IMR-90 (cell line): ENCODE data around the gene DNAJC13. TPM values are rescaled to one million over a fixed set of nuclear protein-coding genes. Genes with fewer than 3 reads are reported as not detected.

Experiments
- ATAC-seq: fragments of 200-7000 bp; cut with Tn5 transposase; 2 replicates; pipeline ENCODE4 v1.9.1; 2020; ENCODE audit warnings: low read depth, mild to moderate bottlenecking, moderate library complexity
- BruUV-seq: library from RNA; stranded (reverse); fragments of 400-500 nt; replicated peaks from 2 replicates; lab custom pipeline; 2021; lab: Mats Ljungman, UMichigan
- CTCF ChIA-PET: fragments of 300-600 bp; formaldehyde crosslinking; extraction: SDS; loops from one replicate; lab custom pipeline; 2021; ENCODE audit warnings: antibody characterized with exemption; lab: Yijun Ruan, JAX
- POLR2A ChIA-PET: fragments of 300-600 bp; sonication (Branson Sonifier 250); formaldehyde crosslinking; loops from one replicate; lab custom pipeline; 2022; ENCODE audit warnings: antibody characterized with exemption; ENCODE audit not compliant: unreplicated experiment; lab: Charles Lee
- DNase-seq: peaks from one replicate; pipeline ENCODE4 v3.0.0; 2013
- H2AFZ ChIP-seq: replicated peaks from 2 replicates; pipeline ENCODE3; 2013; ENCODE audit warnings: low read length, mild to moderate bottlenecking; ENCODE audit not compliant: poor library complexity
- H2AK5ac ChIP-seq: 2 replicates; pipeline ENCODE4 v1.6.1; 2013; ENCODE audit warnings: low read depth, low read length, inconsistent platforms
- H2AK9ac ChIP-seq: replicated peaks from 2 replicates; pipeline ENCODE3; 2013; ENCODE audit warnings: mild to moderate bottlenecking, low read depth, low read length, moderate library complexity; ENCODE audit not compliant: poor library complexity
- H2BK120ac ChIP-seq: 2 replicates; pipeline ENCODE4 v1.6.1; 2013; ENCODE audit warnings: low read depth, low read length, inconsistent platforms
- H2BK15ac ChIP-seq: 3 replicates; pipeline ENCODE4 v1.6.1; 2013; ENCODE audit warnings: low read depth, low read length, inconsistent platforms
- H2BK20ac ChIP-seq: 2 replicates; pipeline ENCODE4 v1.6.1; 2013; ENCODE audit warnings: low read depth, mild to moderate bottlenecking, inconsistent platforms, low read length, moderate library complexity
- H2BK5ac ChIP-seq: 2 replicates; pipeline ENCODE4 v1.6.1; 2013; ENCODE audit warnings: mild to moderate bottlenecking, low read depth, low read length, inconsistent platforms; ENCODE audit not compliant: poor library complexity, severe bottlenecking
- H3K14ac ChIP-seq: replicated peaks from 2 replicates; pipeline ENCODE4 v1.6.1; 2013; ENCODE audit warnings: low read depth, low read length, inconsistent platforms
- H3K18ac ChIP-seq: 2 replicates; pipeline ENCODE4 v1.6.1; 2013; ENCODE audit warnings: low read depth, low read length, control low read depth
- H3K23ac ChIP-seq: 2 replicates; pipeline ENCODE4 v1.6.1; 2013; ENCODE audit warnings: low read depth, low read length, inconsistent platforms
- H3K27ac ChIP-seq: 2 replicates; pipeline ENCODE4 v1.5.1; 2013; ENCODE audit warnings: mild to moderate bottlenecking, control low read depth, low read length; ENCODE audit not compliant: insufficient read depth
- H3K27me3 ChIP-seq: 2 replicates; pipeline ENCODE4 v1.6.1; 2013; ENCODE audit warnings: low read length; ENCODE audit not compliant: control insufficient read depth, insufficient read depth
- H3K36me3 ChIP-seq: 2 replicates; pipeline ENCODE4 v1.6.1; 2013; ENCODE audit warnings: low read length, mixed read lengths; ENCODE audit not compliant: control insufficient read depth, insufficient read depth
- H3K4ac ChIP-seq: 2 replicates; pipeline ENCODE4 v1.6.1; 2013; ENCODE audit warnings: low read depth, low read length, inconsistent platforms
- H3K4me1 ChIP-seq: 2 replicates; pipeline ENCODE4 v1.6.1; 2013; ENCODE audit warnings: low read length, mixed read lengths; ENCODE audit not compliant: control insufficient read depth, insufficient read depth
- H3K4me2 ChIP-seq: 2 replicates; pipeline ENCODE4 v1.6.1; 2013; ENCODE audit warnings: low read depth, mild to moderate bottlenecking, control low read depth, low read length, moderate library complexity
- H3K4me3 ChIP-seq: 2 replicates; pipeline ENCODE4 v1.5.1; 2013; ENCODE audit warnings: low read depth, mild to moderate bottlenecking, control low read depth, low read length, moderate library complexity; ENCODE audit not compliant: insufficient read depth
- H3K56ac ChIP-seq: 2 replicates; pipeline ENCODE4 v1.6.1; 2013; ENCODE audit warnings: low read length, inconsistent platforms; ENCODE audit not compliant: insufficient read depth; ENCODE audit errors: extremely low read depth
- H3K79me1 ChIP-seq, 2 experiments: 2 replicates each; pipeline ENCODE4 v1.6.1; 2013; ENCODE audit warnings: low read length in 2 of 2, inconsistent platforms in 1 of 2, low read depth in 1 of 2
- H3K9ac ChIP-seq: 2 replicates; pipeline ENCODE4 v1.6.1; 2013; ENCODE audit warnings: low read depth, low read length, control low read depth
- H3K9me1 ChIP-seq: 2 replicates; pipeline ENCODE4 v1.6.1; 2013; ENCODE audit warnings: low read length, inconsistent platforms; ENCODE audit not compliant: insufficient read depth
- H3K9me3 ChIP-seq: 2 replicates; pipeline ENCODE4 v1.6.1; 2013; ENCODE audit warnings: low read length; ENCODE audit not compliant: control insufficient read depth, insufficient read depth
- H4K20me1 ChIP-seq: 2 replicates; pipeline ENCODE4 v1.6.1; 2013; ENCODE audit warnings: low read length, inconsistent platforms; ENCODE audit not compliant: insufficient read depth
- H4K5ac ChIP-seq: 2 replicates; pipeline ENCODE4 v1.6.1; 2013; ENCODE audit warnings: mild to moderate bottlenecking, low read depth, low read length, control low read depth
- H4K8ac ChIP-seq, 2 experiments: 2 replicates each; pipeline ENCODE4 v1.6.1; 2013; ENCODE audit warnings: low read depth in 2 of 2, low read length in 2 of 2, control low read depth in 1 of 2, inconsistent platforms in 1 of 2
- H4K91ac ChIP-seq: 2 replicates; pipeline ENCODE4 v1.6.1; 2013; ENCODE audit warnings: low read depth, low read length, inconsistent platforms; ENCODE audit not compliant: insufficient read depth
- BHLHE40 ChIP-seq: fragments of 150-350 bp; IDR thresholded peaks from 2 replicates; pipeline ENCODE4 v1.6.1; 2016; ENCODE audit warnings: mild to moderate bottlenecking, low read depth, low read length
- CEBPB ChIP-seq: IDR thresholded peaks from 2 replicates; pipeline ENCODE4 v1.6.1; 2012; ENCODE audit warnings: low read depth, low read length, improper control_type of control experiment
- CHD1 ChIP-seq: IDR thresholded peaks from 2 replicates; pipeline ENCODE4 v1.6.1; 2012; ENCODE audit warnings: low read depth, low read length, improper control_type of control experiment
- FOS ChIP-seq: fragments of 150-350 bp; IDR thresholded peaks from 2 replicates; pipeline ENCODE4 v1.6.1; 2016; ENCODE audit warnings: low read depth, low read length
- MAFK ChIP-seq: IDR thresholded peaks from 2 replicates; pipeline ENCODE4 v1.6.1; 2012; ENCODE audit warnings: low read depth, low read length, improper control_type of control experiment
- MXI1 ChIP-seq: IDR thresholded peaks from 2 replicates; pipeline ENCODE4 v1.6.1; 2012; ENCODE audit warnings: low read depth, mild to moderate bottlenecking, low read length, moderate library complexity, borderline replicate concordance
- NFE2L2 ChIP-seq: fragments of 150-350 bp; IDR thresholded peaks from 2 replicates; pipeline ENCODE4 v1.6.1; 2016; ENCODE audit warnings: low read depth, mild to moderate bottlenecking, low read length
- POLR2A ChIP-seq: IDR thresholded peaks from 2 replicates; pipeline ENCODE4 v1.6.1; 2012; ENCODE audit warnings: mild to moderate bottlenecking, low read depth, low read length
- RAD21 ChIP-seq: IDR thresholded peaks from 2 replicates; pipeline ENCODE4 v1.6.1; 2012; ENCODE audit warnings: low read length, improper control_type of control experiment
- RCOR1 ChIP-seq: IDR thresholded peaks from 2 replicates; pipeline ENCODE4 v1.6.1; 2012; ENCODE audit warnings: mild to moderate bottlenecking, low read length, improper control_type of control experiment; ENCODE audit not compliant: insufficient replicate concordance
- RFX5 ChIP-seq: IDR thresholded peaks from 2 replicates; pipeline ENCODE4 v1.8.0; 2012; ENCODE audit warnings: low read depth, mild to moderate bottlenecking, low read length, moderate library complexity
- SMC3 ChIP-seq: fragments of 150-350 bp; IDR thresholded peaks from 2 replicates; pipeline ENCODE4 v1.6.1; 2016; ENCODE audit warnings: low read depth, mild to moderate bottlenecking, antibody characterized with exemption, low read length, moderate library complexity
- WGBS, 2 experiments: methylation state at CpG; one replicate each; pipeline versions ENCODE4 v1.1.5 to v1.1.7; 2013; ENCODE audit warnings: missing lambda C conversion rate in 2 of 2; ENCODE audit not compliant: insufficient read length in 1 of 2; ENCODE audit errors: extremely low coverage in 2 of 2; 5-methylcytosine and 5-hydroxymethylcytosine counted together
- dilution Hi-C: fragments of 300-500 bp; cut with HindIII; formaldehyde crosslinking; loops from one replicate; pipeline ENCODE4 v1.14.3; 2018; ENCODE audit warnings: low sequenced_read_pairs; ENCODE audit not compliant: unreplicated experiment
- in situ Hi-C: fragments of 300-500 bp; cut with MboI; formaldehyde crosslinking; loops from 3 replicates; pipeline ENCODE4 v1.14.3; 2019; ENCODE audit warnings: low sequenced_read_pairs, inconsistent platforms, mixed read lengths
- intact Hi-C: fragments of 100-400 bp; cut with micrococcal nuclease; formaldehyde crosslinking; loops from 2 replicates; pipeline ENCODE4 v1.10.0; 2022
- polyA plus RNA-seq, 3 experiments: library from polyadenylated mRNA; depleted of rRNA; stranded (reverse); fragments of >200 nt; gene quantifications; 2 replicates each; pipeline ENCODE4 v1.2.3, GENCODE V29; 2012; ENCODE audit warnings: low replicate concordance in 1 of 3
- total RNA-seq: library from RNA; depleted of rRNA; stranded (reverse); fragments of >200 nt; gene quantifications from 2 replicates; pipeline ENCODE4 v1.2.3, GENCODE V29; 2012
- TF ChIP-seq, protein P1 (sequence below): fragments of 150-350 bp; IDR thresholded peaks from 2 replicates; pipeline ENCODE4 v1.6.1; 2017; ENCODE audit warnings: mild to moderate bottlenecking, antibody characterized with exemption, low read length, low read depth
- TF ChIP-seq, protein P2 (sequence below): conservative IDR thresholded peaks from 2 replicates; pipeline ENCODE4 v1.5.1; 2012; ENCODE audit warnings: mild to moderate bottlenecking, low read depth, low read length, improper control_type of control experiment

The DNAJC13 gene
- total and polyA plus RNA-seq, 2 of the 4 experiments (the other 2 are of a cell fraction): 16.4 to 48.6 TPM

DNA sequence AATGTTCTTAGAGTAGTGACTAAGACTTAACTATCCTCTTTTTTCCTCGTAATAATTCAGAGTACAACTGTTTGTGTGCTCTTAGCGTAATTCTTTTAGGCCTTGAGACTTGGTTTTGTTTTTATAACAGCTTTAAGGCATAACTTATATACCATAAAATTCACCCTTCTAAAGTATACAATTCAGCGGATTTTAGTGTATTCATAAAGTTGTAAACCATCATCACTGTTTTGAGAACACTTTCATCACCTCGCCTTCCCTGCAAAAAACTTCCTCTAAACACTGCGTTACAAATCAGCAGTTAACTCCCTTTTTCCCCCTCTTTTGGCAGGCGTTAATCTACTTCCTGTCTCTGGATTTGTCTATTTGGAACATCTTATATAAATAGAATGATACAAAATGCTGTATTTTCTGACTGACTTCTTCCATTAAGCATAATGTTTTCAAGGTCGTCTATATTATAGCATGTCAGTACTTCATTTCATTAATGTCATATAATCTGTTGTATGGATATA is 18.7 kb downstream of the DNAJC13 start:
- H3K79me1 ChIP-seq: peaks cover 21 to 45% of the 10 kb centered on the region in 2 experiments
- no peak overlapping the region for H3K23ac ChIP-seq
- H3K4ac ChIP-seq: 0 out of 2 replicates have a peak overlapping the region, but pooled peaks have one; percentile 15
- no TSS peak for BruUV-seq
- no peak overlapping the region for H2BK15ac ChIP-seq
- H2AK9ac ChIP-seq: no peak overlapping the region
- H3K4me1 ChIP-seq: peaks cover 4% of the 10 kb centered on the region
- H2BK20ac ChIP-seq: no peak overlapping the region
- no peak overlapping the region for H2BK120ac ChIP-seq
- no CpG with 5 or more reads among the region's 7 CpGs for WGBS, 2 experiments
- dilution Hi-C loops: no loop called here
- H3K4me3 ChIP-seq: no peak overlapping the region
- peak overlapping the region; percentile 76 for H2BK5ac ChIP-seq
- intact Hi-C loops: no loop called here
- H4K91ac ChIP-seq: no peak overlapping the region
- no peak overlapping the region for H3K9ac ChIP-seq
- H4K20me1 ChIP-seq: no peaks in the 10 kb centered on the region
- in situ Hi-C loops: loop anchor here (25.0 kb wide), 2 partner anchors 851 to 1474 kb away; no protein-coding TSS in a partner anchor
- H4K5ac ChIP-seq: peak overlapping the region; percentile 12; the same call in 1 of the 2 replicates
- H3K27me3 ChIP-seq: no peaks in the 10 kb centered on the region
- ChIA-PET POLR2A (interaction anchor here (0.7 kb wide), 1 partner anchor 1941 kb away, joined by 9 read pairs; no protein-coding TSS in a partner anchor), CTCF (interaction anchor here (0.6 to 0.9 kb wide), 3 partner anchors 9 to 398 kb away, joined by 3 to 6 read pairs (median 5); no protein-coding TSS in a partner anchor)
- no peaks in the 10 kb centered on the region for H3K9me3 ChIP-seq
- H3K18ac ChIP-seq: no peak overlapping the region
- ATAC-seq (no peak), DNase-seq (no peak)
- H3K14ac ChIP-seq: no peak overlapping the region
- H2AK5ac ChIP-seq: no peak overlapping the region
- TF ChIP-seq POLR2A: no peak
- TF ChIP-seq RFX5: no peak
- TF ChIP-seq CEBPB: no peak
- no peak for TF ChIP-seq BHLHE40
- TF ChIP-seq CHD1: no peak
- no peak for TF ChIP-seq RAD21
- no peak for TF ChIP-seq NFE2L2
- TF ChIP-seq MXI1: no peak
- TF ChIP-seq RCOR1: no peak
- TF ChIP-seq, protein P1, sequence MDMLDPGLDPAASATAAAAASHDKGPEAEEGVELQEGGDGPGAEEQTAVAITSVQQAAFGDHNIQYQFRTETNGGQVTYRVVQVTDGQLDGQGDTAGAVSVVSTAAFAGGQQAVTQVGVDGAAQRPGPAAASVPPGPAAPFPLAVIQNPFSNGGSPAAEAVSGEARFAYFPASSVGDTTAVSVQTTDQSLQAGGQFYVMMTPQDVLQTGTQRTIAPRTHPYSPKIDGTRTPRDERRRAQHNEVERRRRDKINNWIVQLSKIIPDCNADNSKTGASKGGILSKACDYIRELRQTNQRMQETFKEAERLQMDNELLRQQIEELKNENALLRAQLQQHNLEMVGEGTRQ: no peak
- TF ChIP-seq, protein P2, sequence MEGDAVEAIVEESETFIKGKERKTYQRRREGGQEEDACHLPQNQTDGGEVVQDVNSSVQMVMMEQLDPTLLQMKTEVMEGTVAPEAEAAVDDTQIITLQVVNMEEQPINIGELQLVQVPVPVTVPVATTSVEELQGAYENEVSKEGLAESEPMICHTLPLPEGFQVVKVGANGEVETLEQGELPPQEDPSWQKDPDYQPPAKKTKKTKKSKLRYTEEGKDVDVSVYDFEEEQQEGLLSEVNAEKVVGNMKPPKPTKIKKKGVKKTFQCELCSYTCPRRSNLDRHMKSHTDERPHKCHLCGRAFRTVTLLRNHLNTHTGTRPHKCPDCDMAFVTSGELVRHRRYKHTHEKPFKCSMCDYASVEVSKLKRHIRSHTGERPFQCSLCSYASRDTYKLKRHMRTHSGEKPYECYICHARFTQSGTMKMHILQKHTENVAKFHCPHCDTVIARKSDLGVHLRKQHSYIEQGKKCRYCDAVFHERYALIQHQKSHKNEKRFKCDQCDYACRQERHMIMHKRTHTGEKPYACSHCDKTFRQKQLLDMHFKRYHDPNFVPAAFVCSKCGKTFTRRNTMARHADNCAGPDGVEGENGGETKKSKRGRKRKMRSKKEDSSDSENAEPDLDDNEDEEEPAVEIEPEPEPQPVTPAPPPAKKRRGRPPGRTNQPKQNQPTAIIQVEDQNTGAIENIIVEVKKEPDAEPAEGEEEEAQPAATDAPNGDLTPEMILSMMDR: no peak
- TF ChIP-seq SMC3: no peak
- TF ChIP-seq MAFK: no peak
- no peak for TF ChIP-seq FOS
- H3K4me2 ChIP-seq: peak overlapping the region; percentile 36; the same call in 1 of the 2 replicates
- peak overlapping the region in 1 of 2 experiments; percentile 24; a peak in 1 of 4 replicates for H4K8ac ChIP-seq
- no peak overlapping the region for H3K56ac ChIP-seq
- peaks cover 2% of the 10 kb centered on the region; the same call in 1 of the 2 replicates for H3K36me3 ChIP-seq
- peak overlapping the region; percentile 40; the same call in 1 of the 2 replicates for H3K27ac ChIP-seq
- no peak overlapping the region for H2AFZ ChIP-seq
- H3K9me1 ChIP-seq: peaks cover 4% of the 10 kb centered on the region
